ENCODE data around the gene MTMR11. TPM values are rescaled to one million over a fixed set of nuclear protein-coding genes. Genes with fewer than 3 reads are reported as not detected.
"Not testable (repeated sequence)": the region's sequence is repeated elsewhere in the genome, so short reads cannot be mapped to it uniquely, and the experiment has no call there.

The MTMR11 gene
- total RNA-seq, 1 donor from 2014 or later, result 12.9 TPM

DNA sequence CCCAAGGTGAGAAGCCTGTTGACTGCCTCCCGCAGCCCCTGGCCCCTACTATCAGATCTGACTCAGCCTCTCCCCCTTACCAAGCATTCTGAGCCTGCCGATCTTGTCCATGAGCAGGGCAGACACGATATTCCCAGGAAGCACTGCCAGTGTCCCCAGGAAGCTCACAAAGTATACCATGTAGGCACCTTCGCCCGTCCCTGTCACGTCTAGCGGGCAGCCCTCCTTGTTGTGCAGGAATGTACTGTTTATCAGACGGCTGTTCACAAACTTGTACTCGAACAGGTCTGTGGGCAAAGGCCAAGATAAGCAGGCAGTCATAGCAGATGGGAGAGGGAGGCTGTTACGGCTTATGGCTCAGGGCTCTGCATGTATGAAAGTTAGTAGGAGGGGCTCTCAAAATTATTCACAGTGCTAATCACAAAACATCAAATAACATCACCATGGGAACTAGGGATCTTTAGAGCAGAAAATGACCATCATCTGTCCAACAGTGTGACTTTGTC lies 30.1 kb downstream of the MTMR11 start:
- intact Hi-C loops (cut with micrococcal nuclease), result no loop called here

DNA sequence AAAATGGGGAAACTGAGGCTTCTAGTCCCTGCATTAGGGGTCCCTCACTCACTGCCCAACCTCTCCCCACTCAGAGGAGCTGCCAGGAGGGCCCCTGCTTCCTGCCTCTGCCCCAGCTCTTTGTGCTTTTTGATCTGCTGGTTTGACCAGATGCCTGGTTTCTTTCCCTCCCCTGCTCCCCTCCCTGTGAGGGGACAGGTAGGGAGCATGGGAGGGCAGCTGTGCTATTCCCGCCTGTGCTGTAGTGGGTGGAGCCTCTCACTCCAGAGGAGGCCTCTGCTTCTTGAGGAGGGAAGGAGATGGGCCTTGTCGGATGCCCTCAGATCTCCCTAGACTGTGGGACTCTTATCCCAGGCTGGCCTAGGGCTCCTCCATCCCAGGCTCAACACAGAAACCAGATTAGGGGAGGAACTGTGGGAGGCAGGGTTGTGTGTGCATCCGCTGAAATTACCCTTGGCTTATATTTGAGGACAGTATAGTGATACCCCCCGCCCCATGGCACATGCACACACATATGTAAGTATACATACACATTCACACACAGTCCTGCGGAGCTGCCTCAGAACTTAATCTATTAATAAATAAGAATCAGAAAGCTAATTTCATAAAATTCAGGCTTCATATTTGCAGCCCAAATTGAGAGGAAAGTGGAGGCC lies 32.7 kb downstream of the MTMR11 start:
- intact Hi-C loops (cut with micrococcal nuclease), result no loop called here

DNA sequence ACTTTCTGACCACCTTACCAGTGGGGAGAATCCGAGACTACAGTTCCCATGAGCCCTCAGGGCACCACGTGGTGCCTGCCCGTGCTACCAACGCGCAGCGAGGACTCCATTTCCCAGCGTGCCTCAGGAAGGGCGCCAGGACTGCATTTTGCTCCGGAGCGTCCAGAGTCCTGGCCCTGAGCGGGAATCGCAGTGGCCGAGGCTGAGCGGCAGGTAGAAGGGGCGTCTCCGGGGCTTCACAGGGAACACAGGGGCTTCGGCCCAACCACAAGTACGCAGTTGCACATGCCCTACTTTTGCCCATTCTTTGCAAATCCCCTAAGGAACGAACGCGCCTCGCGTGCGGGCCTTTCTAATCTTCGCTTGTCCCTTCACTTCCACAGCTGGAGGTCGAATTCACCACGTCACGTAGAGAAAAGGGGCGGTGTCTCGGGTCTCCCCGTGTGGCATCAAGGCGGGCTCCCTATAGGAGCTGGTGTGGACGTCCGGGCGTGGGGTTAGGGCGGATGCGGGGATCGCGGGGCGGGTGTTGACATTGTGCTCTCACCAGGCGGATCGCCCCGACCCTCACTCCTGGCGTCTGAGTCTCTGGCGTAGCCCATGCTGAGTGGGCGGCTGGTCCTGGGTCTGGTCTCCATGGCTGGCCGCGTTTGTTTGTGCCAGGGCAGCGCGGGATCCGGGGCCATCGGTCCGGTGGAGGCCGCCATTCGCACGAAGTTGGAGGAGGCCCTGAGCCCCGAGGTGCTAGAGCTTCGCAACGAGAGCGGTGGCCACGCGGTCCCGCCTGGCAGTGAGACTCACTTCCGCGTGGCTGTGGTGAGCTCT lies 37.0 kb downstream of the MTMR11 start, which contains the start of gene BOLA1:
BOLA1 (plus strand) TSS at position 109 of the 825 bp plus-strand sequence; CDS start at position 601, 492 bp downstream.
- intact Hi-C loops (cut with micrococcal nuclease), result loop anchor here (1.0 to 5.0 kb wide), 9 partner anchors 11 to 370 kb away; partner anchors contain the start of genes APH1A, SF3B4 and VPS45

DNA sequence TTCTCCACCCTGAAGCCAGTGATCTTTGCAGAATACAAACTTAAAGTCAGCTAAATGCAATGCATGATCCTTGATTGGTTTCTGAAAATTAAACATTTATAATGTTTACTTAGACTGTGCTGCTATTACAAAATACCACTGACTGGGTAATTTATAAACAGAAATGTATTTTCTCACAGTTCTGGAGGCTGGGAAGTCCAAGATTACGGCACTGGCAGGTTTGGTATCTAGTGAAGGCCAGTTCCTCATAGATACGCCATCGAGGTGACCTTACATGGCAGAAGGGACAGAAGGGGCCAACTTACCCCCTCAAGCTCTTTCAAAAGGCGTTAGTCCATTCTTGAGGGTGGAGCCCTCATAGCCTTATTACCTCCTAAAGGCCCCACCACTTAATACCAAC lies 40.1 kb downstream of the MTMR11 start:
- intact Hi-C loops (cut with micrococcal nuclease), result loop anchor here (5.0 kb wide), 1 partner anchor 271 kb away; no protein-coding TSS in a partner anchor

DNA sequence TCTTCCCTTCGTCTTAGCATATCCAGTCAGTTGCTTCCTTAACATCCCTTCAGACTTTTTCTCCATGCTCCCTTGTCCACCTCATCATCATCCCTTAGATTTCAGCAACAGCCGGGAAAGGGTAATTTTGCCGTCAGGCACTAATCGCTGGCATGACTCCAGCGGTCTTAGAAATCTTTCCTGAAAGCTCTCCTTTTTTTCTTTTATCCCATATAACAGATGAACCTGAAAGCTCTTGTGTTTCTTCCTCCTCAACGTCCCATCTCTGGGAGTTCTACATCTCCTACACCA lies 47.7 kb downstream of the MTMR11 start:
- intact Hi-C loops (cut with micrococcal nuclease), result loop anchor here (1.0 to 2.0 kb wide), 12 partner anchors 10 to 476 kb away; partner anchors contain the start of genes ANP32E, BOLA1, OTUD7B and RPRD2

DNA sequence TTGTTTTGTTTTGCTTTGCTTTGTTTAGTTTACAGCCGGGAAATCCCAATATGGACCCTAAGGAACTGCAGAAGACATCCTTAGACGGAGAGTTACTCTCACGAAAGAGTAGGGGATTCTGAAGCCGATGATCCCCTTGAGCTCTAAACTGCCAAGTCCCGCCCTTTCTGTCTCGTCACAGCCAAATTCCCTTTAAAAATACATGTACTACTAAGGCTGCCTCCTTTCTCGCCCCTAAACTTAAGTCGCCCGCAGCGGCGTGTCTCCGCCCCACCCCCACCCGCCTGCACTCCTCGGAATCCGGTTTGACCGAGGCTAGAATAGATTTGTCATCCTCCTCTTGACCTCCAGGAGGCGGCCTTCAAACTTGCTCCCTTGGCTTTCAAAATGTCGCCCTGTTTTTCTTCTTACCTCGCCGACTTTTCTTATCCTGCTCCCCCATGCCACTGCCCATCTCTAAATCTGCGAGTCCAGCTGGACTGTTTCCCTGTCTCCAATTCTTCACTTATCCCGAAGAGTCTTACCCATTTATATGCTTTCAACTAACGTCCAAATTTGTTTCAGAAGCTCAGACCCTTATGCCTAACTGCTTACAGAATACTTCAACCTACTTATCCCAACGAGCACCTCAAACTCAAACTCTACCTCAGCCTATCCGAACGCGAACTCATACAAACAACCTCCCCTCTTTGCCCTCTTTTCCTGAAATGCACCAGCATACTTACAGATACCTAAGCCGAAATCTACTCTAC lies 48.3 kb downstream of the MTMR11 start:
- intact Hi-C loops (cut with micrococcal nuclease), result loop anchor here (1.0 to 2.0 kb wide), 12 partner anchors 11 to 476 kb away; partner anchors contain the start of genes ANP32E, BOLA1, OTUD7B and RPRD2

DNA sequence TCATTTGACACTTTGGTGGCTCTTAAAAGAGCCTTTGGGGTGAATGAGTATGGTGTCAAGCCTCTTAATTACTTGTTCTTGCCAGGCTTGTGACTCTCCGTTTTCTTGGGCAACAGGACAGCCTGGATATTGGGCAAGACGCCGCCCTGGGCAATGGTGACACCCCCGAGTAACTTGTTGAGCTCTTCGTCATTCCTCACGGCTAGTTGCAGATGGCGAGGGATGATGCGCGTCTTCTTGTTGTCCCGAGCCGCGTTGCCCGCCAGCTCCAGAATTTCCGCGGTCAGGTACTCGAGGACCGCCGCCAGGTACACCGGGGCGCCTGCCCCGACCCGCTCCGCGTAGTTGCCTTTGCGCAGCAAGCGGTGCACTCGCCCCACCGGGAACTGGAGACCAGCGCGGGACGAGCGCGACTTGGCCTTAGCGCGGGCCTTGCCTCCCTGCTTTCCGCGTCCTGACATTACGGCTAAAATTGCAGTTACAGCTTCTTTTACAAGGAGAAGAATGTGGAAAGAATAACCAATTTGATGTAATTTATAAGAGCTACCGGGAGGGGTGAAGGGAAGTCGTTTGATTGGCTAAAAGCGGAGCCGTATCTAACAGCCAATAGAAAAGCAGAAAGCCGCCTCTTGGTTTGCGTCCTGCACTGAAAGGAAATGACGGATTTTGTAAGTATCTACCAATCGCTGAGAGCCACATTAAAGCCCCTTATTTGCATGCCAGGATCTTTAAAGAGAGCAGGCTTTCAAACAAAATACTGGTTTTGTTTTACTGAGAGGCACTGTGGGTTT lies 49.0 kb downstream of the MTMR11 start:
- intact Hi-C loops (cut with micrococcal nuclease), result loop anchor here (1.0 to 2.0 kb wide), 12 partner anchors 12 to 477 kb away; partner anchors contain the start of genes ANP32E, BOLA1, OTUD7B and RPRD2

DNA sequence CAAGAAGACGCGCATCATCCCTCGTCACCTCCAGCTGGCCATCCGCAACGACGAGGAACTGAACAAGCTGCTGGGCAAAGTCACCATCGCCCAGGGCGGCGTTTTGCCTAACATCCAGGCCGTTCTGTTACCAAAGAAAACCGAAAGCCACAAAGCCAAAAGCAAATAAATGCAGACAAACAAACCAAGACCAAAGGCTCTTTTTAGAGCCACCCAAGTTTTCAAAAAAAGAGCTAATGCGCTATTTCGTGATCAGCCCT lies 49.6 kb downstream of the MTMR11 start:
- intact Hi-C loops (cut with micrococcal nuclease), result not testable (repeated sequence)

DNA sequence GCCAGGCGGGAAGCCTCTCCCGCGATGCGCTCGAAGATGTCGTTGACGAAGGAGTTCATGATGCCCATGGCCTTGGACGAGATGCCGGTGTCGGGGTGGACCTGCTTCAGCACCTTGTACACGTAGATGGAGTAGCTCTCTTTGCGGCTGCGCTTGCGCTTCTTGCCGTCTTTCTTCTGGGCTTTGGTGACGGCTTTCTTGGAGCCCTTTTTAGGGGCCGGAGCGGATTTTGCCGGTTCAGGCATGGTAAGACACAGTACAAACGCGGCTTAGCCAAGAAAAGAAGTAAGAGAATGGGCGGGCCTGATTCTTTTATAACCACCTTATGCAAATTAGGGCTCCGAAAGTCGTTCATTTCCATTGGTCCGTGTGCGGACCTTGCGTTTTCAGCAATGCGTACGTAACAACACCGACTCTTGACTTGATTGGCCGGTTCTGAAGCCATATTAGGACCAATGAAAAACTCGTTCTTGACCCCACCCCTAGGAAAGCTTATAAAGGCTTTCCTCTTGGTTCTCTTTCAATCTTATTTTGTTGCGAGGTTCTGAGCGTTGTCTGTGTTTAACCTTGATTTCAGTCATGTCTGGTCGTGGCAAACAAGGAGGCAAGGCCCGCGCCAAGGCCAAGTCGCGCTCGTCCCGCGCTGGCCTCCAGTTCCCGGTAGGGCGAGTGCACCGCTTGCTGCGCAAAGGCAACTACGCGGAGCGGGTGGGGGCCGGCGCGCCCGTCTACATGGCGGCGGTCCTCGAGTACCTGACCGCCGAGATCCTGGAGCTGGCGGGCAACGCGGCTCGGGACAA lies 50.1 kb downstream of the MTMR11 start:
- intact Hi-C loops (cut with micrococcal nuclease), result no loop called here

DNA sequence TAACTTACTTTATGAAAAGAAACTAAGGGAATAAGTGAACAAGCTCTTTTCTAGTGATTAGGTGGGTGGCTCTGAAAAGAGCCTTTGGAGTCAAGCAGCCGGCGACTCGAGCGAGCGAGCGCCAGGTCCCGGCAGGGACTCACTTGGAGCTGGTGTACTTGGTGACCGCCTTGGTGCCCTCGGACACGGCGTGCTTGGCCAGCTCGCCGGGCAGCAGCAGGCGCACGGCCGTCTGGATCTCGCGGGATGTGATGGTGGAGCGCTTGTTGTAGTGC lies 50.6 kb downstream of the MTMR11 start:
- intact Hi-C loops (cut with micrococcal nuclease), result not testable (repeated sequence)

DNA sequence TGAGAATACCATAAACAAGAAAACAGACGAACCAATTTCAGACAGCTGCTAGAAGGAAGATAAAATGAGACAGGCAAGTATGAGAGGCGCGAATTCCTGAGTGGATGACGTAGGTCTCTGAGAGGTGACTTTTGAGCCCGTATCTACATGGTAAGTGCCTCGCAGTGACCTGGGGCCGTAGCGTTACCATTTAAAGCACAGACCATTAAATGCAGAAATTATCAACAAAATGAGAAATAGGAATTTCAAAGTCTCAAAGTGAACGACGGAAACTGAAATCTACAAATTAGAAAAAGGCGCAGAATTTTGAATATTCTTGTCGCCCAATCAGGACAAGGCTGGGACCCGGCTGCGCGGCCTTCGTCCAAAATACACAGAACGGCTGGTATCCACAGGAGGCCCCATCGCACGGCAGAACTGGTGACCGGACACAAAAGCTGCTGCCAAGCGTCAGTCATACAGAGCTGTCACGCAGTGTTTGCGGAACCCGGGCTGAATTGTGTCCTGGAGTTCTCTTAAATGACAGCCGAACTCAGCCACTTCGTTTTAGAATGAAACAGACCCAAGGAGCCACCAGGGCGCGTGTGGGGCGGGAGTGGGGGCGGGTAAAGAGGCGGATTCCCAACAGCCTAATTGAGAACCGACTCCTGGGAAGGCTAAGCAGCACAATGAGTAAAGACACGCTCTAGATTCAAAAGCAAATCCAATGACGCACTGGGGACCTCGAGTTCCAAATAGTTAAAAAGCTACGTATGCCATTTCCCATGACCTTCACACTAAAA lies 51.1 kb downstream of the MTMR11 start:
- intact Hi-C loops (cut with micrococcal nuclease), result no loop called here

DNA sequence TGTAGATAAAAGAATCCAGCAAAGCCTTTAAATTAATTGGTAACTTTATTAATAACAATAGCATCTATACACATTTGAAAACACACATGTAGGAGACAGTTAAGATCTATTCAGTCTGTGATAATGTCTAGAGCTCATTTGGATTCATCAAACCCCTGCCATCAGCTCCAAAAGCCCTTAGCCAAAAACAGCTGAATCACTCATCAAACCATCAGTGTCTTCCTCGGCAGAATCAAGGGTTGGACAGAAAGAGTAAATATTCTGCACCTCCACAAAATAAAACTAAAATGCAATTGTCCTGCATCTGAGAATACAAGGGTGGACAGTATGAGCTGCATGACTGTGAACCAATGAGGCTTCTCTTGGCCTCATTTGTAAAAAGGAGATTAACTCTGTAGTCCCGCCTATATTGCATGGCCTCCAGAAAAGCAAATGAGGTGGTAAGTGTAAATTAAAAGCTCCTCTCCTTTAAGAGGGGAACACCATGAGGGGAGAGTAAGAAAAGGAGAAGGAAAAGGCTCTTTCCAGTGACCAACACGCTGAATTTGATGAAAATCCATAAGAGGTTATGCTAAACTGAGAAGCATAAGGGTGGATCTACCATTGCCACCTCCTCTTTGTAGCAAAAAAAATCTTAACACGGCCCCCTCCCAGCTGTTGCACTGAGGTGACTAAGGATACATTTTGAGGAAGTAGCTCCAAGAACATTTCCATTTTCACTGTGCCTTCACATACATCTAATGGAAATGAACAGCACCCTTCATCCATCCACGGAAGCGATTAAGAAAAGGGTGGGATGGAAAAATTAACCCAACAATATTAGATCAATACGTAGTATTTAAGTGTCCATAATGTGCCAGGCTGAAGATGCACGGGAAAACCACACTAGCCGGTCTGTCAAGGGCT lies 52.0 kb downstream of the MTMR11 start:
- intact Hi-C loops (cut with micrococcal nuclease), result no loop called here

DNA sequence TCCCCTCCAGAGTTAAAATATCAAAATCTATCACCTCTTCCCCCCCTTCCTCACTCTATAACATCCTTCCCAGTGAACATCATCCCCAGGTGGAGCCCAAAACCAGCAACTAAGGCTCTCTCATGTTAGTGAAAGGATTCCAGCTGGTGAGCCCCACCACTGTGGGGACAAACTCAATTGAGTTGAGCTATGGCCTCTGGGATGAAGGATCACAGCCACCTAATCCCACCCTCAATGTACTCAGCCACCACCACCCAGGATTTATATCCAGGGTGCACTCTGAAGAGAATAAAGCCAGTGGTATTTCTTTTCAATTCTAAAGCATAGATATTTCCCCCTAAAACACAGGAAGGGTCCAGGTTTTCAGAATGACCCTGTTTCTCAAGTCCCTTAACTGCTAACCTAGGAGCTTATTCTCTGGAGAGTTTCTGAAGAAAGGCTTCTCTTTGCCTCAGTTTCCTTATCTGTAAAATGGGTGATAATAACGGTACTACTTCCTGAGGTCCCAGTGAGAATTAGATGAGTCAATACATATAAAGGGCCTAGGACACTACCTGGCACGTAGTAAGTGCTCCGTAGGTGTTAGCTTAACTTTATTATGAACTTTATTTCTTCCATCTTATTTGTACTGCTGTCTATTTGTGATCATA lies 53.0 kb downstream of the MTMR11 start:
- intact Hi-C loops (cut with micrococcal nuclease), result no loop called here

DNA sequence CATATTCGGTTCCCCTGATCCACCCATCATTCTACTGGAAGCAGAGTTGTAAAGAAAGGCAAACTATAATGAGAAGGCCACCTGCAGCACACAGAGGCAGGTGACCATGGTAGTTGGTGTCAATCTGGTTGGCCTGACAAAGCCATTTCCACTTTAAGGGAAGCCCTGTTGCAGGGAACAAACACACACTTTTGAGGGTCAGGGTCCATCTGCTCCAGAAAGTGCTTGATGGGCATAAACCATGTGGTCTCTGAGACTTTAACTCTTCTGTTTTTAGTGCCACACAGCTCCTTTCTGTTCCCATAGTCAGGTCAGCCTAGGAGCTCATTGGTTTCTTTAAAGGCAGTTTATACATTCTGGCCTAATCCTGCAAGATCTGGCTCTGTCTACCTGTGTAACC lies 54.8 kb downstream of the MTMR11 start:
- intact Hi-C loops (cut with micrococcal nuclease), result no loop called here

DNA sequence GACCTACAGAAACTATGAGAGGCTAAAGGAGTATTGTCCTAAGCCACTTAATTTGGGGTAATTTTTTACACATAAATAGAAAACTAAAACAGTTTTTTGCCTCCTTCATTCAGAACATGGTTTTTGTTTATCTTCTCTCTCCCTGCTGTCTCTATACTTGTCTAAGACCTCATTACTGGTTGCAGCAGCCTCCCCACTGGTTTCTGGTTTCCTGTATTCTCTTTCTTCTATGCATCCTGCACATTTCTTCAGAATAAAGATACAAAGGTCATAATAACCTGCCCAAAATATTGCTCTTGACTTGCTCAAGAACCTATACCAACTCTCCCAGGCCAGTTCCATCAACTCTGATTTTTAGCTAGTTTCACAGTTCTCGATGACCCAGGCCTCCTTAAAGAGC lies 57.1 kb downstream of the MTMR11 start:
- intact Hi-C loops (cut with micrococcal nuclease), result no loop called here

Data from T-helper 1 cell treated with Interleukin-12 subunit alpha and Interleukin-12 subunit beta and Interleukin-4 antibody, amounts not matched to agents 30 ng/mL and 1 ng/mL, for 36 hours (primary cell).